Activated naive CD8-positive, alpha-beta T cell (primary cell): ENCODE results near the gene TBC1D20.
"Not testable (repeated sequence)": the region's sequence is repeated elsewhere in the genome, so short reads cannot be mapped to it uniquely, and the experiment has no call there.

Source experiments
- H3K27ac Mint-ChIP-seq: one replicate; pipeline ENCODE4 v1.8.0; 2021; ENCODE audit warnings: mixed read lengths
- H3K27me3 Mint-ChIP-seq: one replicate; pipeline ENCODE4 v1.8.0; 2021; ENCODE audit warnings: mixed read lengths
- H3K36me3 Mint-ChIP-seq: one replicate; pipeline ENCODE4 v1.8.0; 2021; ENCODE audit warnings: mixed read lengths
- H3K4me1 Mint-ChIP-seq: one replicate; pipeline ENCODE4 v1.8.0; 2021; ENCODE audit warnings: low read depth, mixed read lengths
- H3K4me3 Mint-ChIP-seq: one replicate; pipeline ENCODE4 v1.8.0; 2021; ENCODE audit warnings: mild to moderate bottlenecking, mixed read lengths
- H3K9me3 Mint-ChIP-seq: one replicate; pipeline ENCODE4 v1.8.0; 2021; ENCODE audit warnings: low read depth, mixed read lengths

Gene TBC1D20

DNA sequence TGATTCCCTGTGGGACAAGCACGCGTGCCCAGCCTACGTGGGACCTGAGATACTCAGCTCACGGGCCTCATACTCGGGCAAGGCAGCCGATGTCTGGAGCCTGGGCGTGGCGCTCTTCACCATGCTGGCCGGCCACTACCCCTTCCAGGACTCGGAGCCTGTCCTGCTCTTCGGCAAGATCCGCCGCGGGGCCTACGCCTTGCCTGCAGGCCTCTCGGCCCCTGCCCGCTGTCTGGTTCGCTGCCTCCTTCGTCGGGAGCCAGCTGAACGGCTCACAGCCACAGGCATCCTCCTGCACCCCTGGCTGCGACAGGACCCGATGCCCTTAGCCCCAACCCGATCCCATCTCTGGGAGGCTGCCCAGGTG is 66.1 kb downstream of the TBC1D20 start:
- no peak overlapping the region for H3K27ac Mint-ChIP-seq
- H3K4me1 Mint-ChIP-seq = no peaks in the 10 kb centered on the region
- no peaks in the 10 kb centered on the region for H3K9me3 Mint-ChIP-seq
- peaks cover 14% of the 10 kb centered on the region for H3K36me3 Mint-ChIP-seq
- H3K4me3 Mint-ChIP-seq = no peak overlapping the region
- H3K27me3 Mint-ChIP-seq = no peaks in the 10 kb centered on the region

DNA sequence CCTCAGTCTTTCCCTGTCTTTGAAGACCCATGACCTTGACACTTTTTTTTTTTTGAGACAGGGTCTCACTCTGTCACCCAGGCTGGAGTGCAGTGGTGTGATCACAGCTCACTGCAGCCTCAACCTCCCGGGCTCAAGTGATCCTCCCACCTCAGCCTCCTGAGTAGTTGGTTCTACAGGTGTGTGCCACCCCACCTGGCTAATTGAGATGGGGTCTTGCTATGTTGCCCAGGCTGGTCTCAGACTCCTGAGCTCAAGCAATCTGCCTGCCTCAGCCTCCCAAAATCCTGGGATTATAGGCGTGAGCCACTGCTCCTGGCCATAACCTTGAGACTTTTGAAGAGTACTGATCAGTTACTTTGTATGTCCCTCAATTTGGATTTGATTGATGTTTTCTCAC is 69.0 kb downstream of the TBC1D20 start:
- not testable (repeated sequence) for H3K27me3 Mint-ChIP-seq, H3K4me3 Mint-ChIP-seq, H3K4me1 Mint-ChIP-seq, H3K27ac Mint-ChIP-seq, H3K9me3 Mint-ChIP-seq
- peaks cover 11% of the 10 kb centered on the region for H3K36me3 Mint-ChIP-seq

DNA sequence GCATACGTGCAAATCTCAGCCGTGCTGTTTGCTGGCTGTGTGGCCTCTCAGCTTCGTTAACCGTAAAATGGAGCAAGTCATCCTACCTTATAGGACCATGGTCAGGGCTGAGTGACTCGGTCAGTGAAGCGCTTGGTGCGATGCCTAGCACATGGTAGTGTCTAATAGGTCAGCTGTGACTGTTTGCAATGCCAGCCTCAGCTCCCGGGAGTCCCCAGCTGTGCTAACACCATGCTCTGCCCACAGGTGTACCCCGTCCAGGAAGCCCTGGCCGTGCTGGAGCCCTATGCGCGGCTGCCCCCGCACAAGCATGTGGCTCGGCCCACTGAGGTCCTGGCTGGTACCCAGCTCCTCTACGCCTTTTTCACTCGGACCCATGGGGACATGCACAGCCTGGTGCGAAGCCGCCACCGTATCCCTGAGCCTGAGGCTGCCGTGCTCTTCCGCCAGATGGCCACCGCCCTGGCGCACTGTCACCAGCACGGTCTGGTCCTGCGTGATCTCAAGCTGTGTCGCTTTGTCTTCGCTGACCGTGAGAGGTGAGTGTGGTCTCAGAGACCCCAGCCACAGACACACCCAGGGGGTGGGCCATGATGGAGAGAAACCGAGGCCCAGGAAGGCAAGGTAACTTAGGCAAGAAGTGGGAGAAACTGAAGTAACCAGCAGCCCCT is 71.2 kb downstream of the TBC1D20 start:
- Mint-ChIP-seq H3K9me3 (no peaks in the 10 kb centered on the region), H3K27me3 (no peaks in the 10 kb centered on the region), H3K4me1 (no peaks in the 10 kb centered on the region), H3K27ac (no peak overlapping the region), H3K4me3 (no peak overlapping the region), H3K36me3 (peaks cover 3% of the 10 kb centered on the region)

DNA sequence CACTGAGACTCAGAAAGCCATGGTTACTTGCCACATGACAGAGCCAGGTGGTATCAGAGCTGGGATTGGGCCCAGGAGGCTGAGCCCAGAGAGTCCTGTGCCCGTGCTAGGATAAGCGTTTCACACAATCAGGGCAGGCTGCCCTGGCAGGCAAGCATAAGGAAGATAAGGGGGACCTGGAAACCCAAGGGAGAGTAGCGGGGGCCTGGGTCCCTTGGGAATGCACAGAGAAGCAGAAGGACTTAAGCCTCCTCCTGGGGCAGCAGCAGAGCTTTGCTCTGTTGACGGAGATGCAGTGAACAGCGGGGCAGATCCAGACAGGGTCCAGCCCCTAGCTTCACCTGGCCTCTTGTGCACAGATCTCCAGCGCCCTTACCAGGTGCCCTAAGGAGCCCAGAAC is 73.1 kb downstream of the TBC1D20 start:
- H3K9me3 Mint-ChIP-seq = no peaks in the 10 kb centered on the region
- H3K4me1 Mint-ChIP-seq = peaks cover 3% of the 10 kb centered on the region
- no peak overlapping the region for H3K27ac Mint-ChIP-seq
- peaks cover 6% of the 10 kb centered on the region for H3K36me3 Mint-ChIP-seq
- no peaks in the 10 kb centered on the region for H3K27me3 Mint-ChIP-seq
- no peak overlapping the region for H3K4me3 Mint-ChIP-seq

DNA sequence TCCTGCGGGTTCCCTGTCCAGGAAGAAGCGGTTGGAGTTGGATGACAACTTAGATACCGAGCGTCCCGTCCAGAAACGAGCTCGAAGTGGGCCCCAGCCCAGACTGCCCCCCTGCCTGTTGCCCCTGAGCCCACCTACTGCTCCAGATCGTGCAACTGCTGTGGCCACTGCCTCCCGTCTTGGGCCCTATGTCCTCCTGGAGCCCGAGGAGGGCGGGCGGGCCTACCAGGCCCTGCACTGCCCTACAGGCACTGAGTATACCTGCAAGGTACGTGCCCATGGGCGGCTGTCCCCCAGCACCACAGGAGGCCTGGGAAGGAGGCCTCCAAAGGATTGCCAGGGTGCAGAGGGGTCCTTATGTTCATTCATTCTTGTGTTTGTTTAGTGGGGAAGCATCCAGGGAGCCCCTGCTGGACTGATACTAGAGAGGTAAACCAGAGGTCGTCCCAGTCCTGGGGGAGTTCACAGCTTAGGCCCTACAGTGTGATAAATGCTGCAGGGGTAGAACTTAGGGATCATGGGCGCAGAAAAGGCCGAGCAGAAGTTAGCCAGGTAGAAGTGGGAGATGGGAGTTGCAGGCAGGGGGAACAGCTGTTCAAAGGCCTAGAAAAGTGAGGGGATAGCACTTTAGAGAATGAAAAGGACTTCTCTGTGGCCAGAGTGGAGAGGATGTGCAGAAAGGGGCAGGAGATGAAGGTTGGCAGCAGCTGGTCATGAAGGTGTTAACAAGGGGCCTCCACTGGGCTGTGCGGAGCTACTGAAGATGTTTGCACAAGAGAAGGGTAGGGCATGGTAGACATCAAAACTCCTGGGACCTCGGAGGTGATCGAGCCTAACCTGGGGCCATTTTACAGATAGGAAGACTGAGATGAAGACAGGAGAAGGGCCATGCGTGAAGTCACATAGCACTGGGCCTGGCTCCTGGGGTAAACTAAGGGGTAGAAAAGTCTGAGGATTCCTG is 74.0 kb downstream of the TBC1D20 start:
- no peak overlapping the region for H3K27ac Mint-ChIP-seq
- H3K4me1 Mint-ChIP-seq = peaks cover 7% of the 10 kb centered on the region
- H3K27me3 Mint-ChIP-seq = no peaks in the 10 kb centered on the region
- no peaks in the 10 kb centered on the region for H3K9me3 Mint-ChIP-seq
- peaks cover 2% of the 10 kb centered on the region for H3K36me3 Mint-ChIP-seq
- no peak overlapping the region for H3K4me3 Mint-ChIP-seq

DNA sequence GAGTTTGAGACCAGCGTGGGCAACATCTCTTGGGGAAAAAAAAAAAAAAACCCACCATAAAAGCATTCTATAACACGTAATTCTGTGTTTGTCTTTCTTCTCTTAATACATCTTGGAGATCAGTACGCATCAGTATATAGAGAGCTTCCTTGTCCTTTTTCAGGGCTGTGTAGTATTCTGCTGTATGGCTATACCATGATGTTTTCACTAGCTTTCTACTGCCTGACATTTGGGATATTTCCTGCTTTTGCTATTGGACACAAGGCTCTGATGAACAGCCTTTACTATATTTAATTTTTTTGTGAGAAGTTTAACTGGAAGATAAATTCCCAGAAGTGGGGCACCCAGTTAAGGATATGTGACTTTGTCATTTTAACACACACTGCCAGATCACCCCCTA is 74.8 kb downstream of the TBC1D20 start:
- Mint-ChIP-seq H3K4me3 (no peak overlapping the region), H3K27ac (no peak overlapping the region), H3K4me1 (peaks cover 10% of the 10 kb centered on the region), H3K36me3 (peaks cover 2% of the 10 kb centered on the region), H3K27me3 (no peaks in the 10 kb centered on the region), H3K9me3 (no peaks in the 10 kb centered on the region)

DNA sequence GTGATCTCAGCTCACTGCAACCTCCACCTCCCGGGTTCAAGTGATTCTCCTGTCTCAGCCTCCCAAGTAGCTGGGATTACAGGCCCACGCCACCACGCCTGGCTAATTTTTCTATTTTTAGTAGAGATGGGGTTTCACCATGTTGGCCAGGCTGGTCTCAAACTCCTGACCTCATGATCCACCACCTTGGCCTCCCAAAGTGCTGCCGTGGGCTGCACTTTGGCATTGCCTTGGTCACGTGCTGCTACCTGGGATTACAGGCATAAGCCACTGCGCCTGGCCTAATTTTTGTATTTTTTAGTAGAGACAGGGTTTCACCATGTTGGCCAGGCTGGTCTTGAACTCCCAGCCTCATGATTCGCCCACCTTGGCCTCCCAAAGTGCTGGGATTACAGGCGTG is 75.7 kb downstream of the TBC1D20 start:
- not testable (repeated sequence) for H3K4me3 Mint-ChIP-seq, H3K9me3 Mint-ChIP-seq, H3K27ac Mint-ChIP-seq, H3K36me3 Mint-ChIP-seq, H3K27me3 Mint-ChIP-seq
- H3K4me1 Mint-ChIP-seq = peaks cover 13% of the 10 kb centered on the region
